Diencephalon (tissue), 1 donor: ENCODE measurements around the gene METTL6. TPM values are rescaled to one million over a fixed set of nuclear protein-coding genes. Genes with fewer than 3 reads are reported as not detected.

Experiments used
- small RNA-seq: library from RNA; depleted of rRNA; stranded (forward); fragments of <200 nt; gene quantifications from one replicate; pipeline ENCODE3, GENCODE V24; 2014
- total RNA-seq: library from RNA; depleted of rRNA; stranded (reverse); fragments of >200 nt; gene quantifications from one replicate; pipeline ENCODE4 v1.2.3, GENCODE V29; 2014

METTL6 gene
- total RNA-seq, result 82.4 TPM

GRCh38 chr3:15427182-15427880, at the start of gene METTL6, which contains the start of gene EAF1:
TSS of gene METTL6 (minus strand) at chr3:15427544. CDS start at chr3:15426511, 1,033 bp downstream.
TSS of gene EAF1 (plus strand) at chr3:15427598. CDS start at chr3:15427780, 182 bp downstream.

Small RNA genes within 50 kb of the gene (small RNA-seq; reads per million reads assigned to genes)
- gene HMGN2P7 (not detected), gene RNU6-1024P (not detected)

Other genes with a start within 250 kb of the METTL6 start
- 51.0 TPM for gene CAPN7, start 221.3 kb downstream of the METTL6 start, total RNA-seq
- 69.0 TPM for gene SH3BP5, start 95.0 kb downstream of the METTL6 start, total RNA-seq
- 42.9 TPM for gene EAF1, start 54 bp upstream of the METTL6 start, total RNA-seq
- 2.5 TPM for gene COLQ, start 94.2 kb upstream of the METTL6 start, total RNA-seq
- 31.1 TPM for gene HACL1, start 174.0 kb upstream of the METTL6 start, total RNA-seq
- gene BTD, start 174.2 kb upstream of the METTL6 start, total RNA-seq, result 19.6 TPM